Measurements from ENCODE around the gene ZCWPW1.
"Not testable (repeated sequence)": the region's sequence is repeated elsewhere in the genome, so short reads cannot be mapped to it uniquely, and the experiment has no call there.

The ZCWPW1 gene

GRCh38 chr7:100387695-100388094 is 40.8 kb downstream of the ZCWPW1 start:
- H3K4me1 ChIP-seq: peaks cover 10% of the 10 kb centered on the region
- H3K27me3 ChIP-seq (ENCODE audit: control insufficient read depth, insufficient read depth, low read length): no peaks in the 10 kb centered on the region
- no peak overlapping the region for H3K4me3 ChIP-seq (ENCODE audit: low read depth, low read length)
- no peak overlapping the region for H3K4me2 ChIP-seq (ENCODE audit: low read length)
- H3K9ac ChIP-seq: no peak overlapping the region
- H2AFZ ChIP-seq: no peak overlapping the region
- H3K36me3 ChIP-seq (ENCODE audit: control insufficient read depth, insufficient read depth, low read length): no peaks in the 10 kb centered on the region
- no peaks in the 10 kb centered on the region for H3K9me3 ChIP-seq (ENCODE audit: control insufficient read depth, low read length)
- H3K79me2 ChIP-seq: no peaks in the 10 kb centered on the region
- no peak overlapping the region for H3K27ac ChIP-seq
- TF ChIP-seq CTCF (IDR thresholded peaks at IDR 0.05): no peak

GRCh38 chr7:100386940-100387339 is 41.6 kb downstream of the ZCWPW1 start:
- Histone ChIP-seq H3K4me2 (ENCODE audit: low read length) (no peak overlapping the region), H3K27me3 (ENCODE audit: control insufficient read depth, insufficient read depth, low read length) (no peaks in the 10 kb centered on the region), H3K4me3 (ENCODE audit: low read depth, low read length) (no peak overlapping the region), H3K36me3 (ENCODE audit: control insufficient read depth, insufficient read depth, low read length) (no peaks in the 10 kb centered on the region), H2AFZ (no peak overlapping the region), H3K27ac (no peak overlapping the region), H3K4me1 (peaks cover 10% of the 10 kb centered on the region), H3K9me3 (ENCODE audit: control insufficient read depth, low read length) (no peaks in the 10 kb centered on the region), H3K79me2 (no peaks in the 10 kb centered on the region), H3K9ac (no peak overlapping the region)
- TF ChIP-seq CTCF (IDR thresholded peaks at IDR 0.05): no peak

DNA sequence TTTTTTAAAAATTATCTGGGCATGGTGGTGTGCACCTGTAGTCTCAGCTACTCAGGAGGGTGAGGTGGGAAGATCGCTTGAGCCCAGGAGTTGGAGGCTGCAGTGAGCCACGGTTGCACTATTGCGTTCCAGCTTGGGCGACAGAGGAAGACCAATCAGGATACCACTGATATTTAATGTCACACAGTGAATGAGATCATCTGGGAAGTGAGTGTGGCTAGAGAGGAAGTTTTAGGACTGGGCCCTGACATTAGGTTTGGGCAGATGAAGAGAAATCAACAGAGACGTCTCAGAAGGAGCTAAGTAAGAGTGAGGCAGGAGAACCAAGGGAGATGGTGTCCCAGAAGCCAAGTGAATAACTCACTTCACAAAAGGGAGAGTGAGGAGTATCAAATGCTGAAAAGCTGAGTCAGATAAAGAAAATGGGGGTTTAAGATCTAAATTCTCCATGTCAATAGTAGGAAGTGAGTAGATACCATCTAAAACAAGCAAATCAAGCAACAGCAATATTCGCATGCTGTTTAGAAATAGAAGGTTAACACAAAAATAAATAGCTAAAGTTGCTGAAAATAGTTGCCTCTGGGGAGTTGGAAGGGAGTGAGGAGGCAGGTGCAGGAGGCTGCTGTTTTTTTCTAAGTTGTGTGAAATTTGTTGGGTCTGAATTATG is 43.7 kb downstream of the ZCWPW1 start:
- Histone ChIP-seq H3K4me1 (peaks cover 4% of the 10 kb centered on the region), H3K36me3 (ENCODE audit: control insufficient read depth, insufficient read depth, low read length) (no peaks in the 10 kb centered on the region), H3K27me3 (ENCODE audit: control insufficient read depth, insufficient read depth, low read length) (no peaks in the 10 kb centered on the region), H3K4me3 (ENCODE audit: low read depth, low read length) (no peak overlapping the region), H3K27ac (peak overlapping the region; percentile 2), H2AFZ (peak overlapping the region; percentile 36), H3K79me2 (no peaks in the 10 kb centered on the region), H3K9me3 (ENCODE audit: control insufficient read depth, low read length) (no peaks in the 10 kb centered on the region), H3K9ac (no peak overlapping the region), H3K4me2 (ENCODE audit: low read length) (peak overlapping the region; percentile 0)
- TF ChIP-seq CTCF (IDR thresholded peaks at IDR 0.05): no peak

DNA sequence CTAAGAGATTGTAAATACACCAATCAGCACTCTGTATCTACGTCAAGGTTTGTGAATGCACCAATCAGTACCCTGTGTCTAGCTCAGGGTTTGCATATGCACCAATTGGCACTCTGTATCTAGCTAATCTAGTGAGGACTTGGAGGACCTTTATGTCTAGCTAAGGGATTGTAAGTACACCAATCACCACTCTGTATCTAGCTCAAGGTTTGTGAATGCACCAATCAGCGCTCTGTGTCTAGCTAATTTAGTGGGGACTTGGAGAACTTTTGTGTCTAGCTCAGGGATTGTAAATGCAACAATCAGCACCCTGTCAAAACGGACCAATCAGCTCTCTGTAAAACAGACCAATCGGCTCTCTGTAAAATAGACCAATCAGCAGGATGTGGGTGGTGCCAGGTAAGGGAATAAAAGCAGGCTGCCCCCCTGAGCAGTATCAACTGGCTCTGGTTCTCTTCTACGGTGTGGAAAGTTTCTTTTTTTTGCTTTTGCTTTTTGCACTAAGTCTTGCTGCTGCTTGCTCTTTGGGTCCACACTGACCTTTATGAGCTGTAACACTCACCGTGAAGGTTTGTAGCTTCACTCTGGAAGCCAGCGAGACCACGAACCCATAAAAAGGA is 46.2 kb downstream of the ZCWPW1 start:
- not testable (repeated sequence) for H2AFZ ChIP-seq; H3K36me3 ChIP-seq (ENCODE audit: control insufficient read depth, insufficient read depth, low read length); H3K4me2 ChIP-seq (ENCODE audit: low read length); H3K4me1 ChIP-seq; H3K79me2 ChIP-seq; H3K4me3 ChIP-seq (ENCODE audit: low read depth, low read length); H3K27ac ChIP-seq; H3K9ac ChIP-seq; H3K27me3 ChIP-seq (ENCODE audit: control insufficient read depth, insufficient read depth, low read length); H3K9me3 ChIP-seq (ENCODE audit: control insufficient read depth, low read length)

DNA sequence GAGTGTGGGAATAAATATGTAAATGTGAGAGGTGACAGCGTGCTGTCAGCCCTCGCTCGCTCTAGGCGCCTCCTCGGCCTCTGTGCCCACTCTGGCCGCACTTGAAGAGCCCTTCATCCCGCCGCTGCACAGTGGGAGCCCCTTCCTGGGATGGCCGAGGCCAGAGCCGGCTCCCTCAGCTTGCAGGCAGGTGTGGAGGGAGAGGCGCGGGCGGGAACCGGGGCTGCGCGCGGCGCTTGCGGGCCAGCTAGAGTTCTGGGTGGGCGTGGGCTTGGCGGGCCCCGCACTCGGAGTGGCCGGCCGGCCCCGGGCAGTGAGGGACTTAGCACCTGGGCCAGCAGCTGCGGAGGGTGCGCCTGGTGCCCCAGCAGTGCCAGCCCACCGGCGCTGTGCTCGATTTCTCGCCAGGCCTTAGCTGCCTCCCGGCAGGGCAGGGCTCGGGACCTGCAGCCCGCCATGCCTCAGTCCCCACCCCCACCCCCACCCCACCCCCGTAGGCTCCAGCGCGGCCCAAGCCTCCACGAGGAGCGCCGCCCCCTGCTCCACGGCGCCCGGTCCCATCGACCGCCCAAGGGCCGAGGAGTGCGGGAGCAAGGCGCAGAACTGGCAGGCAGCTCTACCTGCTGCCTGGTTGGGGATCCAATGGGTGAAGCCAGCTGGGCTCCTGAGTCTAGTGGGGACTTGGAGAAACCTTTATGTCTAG is 46.8 kb downstream of the ZCWPW1 start:
- H3K4me2 ChIP-seq (ENCODE audit: low read length); H3K4me3 ChIP-seq (ENCODE audit: low read depth, low read length); H3K9me3 ChIP-seq (ENCODE audit: control insufficient read depth, low read length); H3K9ac ChIP-seq; H3K4me1 ChIP-seq; H2AFZ ChIP-seq; H3K27me3 ChIP-seq (ENCODE audit: control insufficient read depth, insufficient read depth, low read length); H3K27ac ChIP-seq; H3K79me2 ChIP-seq; H3K36me3 ChIP-seq (ENCODE audit: control insufficient read depth, insufficient read depth, low read length): not testable (repeated sequence)

Measured in parathyroid adenoma (tissue), 2 donors.